Daoy (cell line): ENCODE data around the gene TTL. TPM values are rescaled to one million over a fixed set of nuclear protein-coding genes. Genes with fewer than 3 reads are reported as not detected.
"Not testable (repeated sequence)": the region's sequence is repeated elsewhere in the genome, so short reads cannot be mapped to it uniquely, and the experiment has no call there.

Experiments
- DNase-seq: peaks from one replicate; pipeline ENCODE4 v3.0.0-alpha.2; 2015; ENCODE audit warnings: low read depth
- total RNA-seq: library from RNA; depleted of rRNA; stranded (reverse); fragments of >200 nt; shearing (Covaris generic); gene quantifications from 2 replicates; pipeline ENCODE4 v1.2.3, GENCODE V29; 2014

TTL gene
- total RNA-seq, 1 experiment from 2014 or later: 34.2 TPM

GRCh38 chr2:112474844-112475486 is 7.0 kb upstream of the TTL start:
- peak; percentile 24 for DNase-seq

DNA sequence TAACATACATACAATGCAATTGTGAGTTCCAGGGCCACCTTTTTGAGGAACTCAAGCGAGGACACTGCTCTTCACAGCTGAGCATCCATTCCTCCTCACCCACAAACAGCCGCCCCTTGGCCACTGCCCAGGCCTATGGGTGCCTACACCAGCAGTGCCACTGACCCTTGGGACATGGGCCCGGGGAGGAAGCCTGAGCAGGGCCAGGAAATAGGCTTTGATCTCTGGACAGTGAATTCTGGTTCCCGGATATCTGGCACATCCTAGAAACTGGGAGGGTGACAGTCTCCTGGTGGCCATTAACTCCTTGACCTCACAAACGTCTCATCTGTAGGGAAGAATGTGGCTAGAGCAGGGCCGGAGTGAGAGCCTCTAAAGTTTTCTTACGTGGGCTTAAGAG is 5.5 kb upstream of the TTL start:
- no peak for DNase-seq

DNA sequence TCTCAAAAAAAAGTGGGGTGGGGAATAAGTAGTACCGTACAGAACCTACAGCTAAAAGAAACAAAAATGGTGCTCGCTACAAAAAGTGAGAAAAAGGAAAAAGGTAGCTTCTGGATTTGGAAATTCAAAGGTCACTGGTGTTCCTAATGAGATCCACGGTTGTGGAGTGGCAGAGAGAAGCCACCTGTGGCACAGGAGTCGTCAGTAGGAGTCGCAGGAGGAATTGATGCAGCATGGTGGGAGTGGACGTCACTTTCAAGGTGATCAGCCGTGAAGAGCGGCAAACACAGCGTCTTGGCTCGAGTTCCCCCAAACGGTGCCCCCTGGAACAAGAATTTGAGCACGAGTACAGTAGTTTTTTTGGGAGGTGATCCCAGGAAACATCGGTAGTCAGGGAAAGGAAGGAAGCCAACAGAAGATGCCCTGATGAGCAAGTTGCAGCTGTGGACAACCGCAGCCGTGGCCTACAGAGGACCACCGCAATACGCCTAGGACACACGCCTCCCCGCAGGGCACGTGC is 1.4 kb upstream of the TTL start:
- no peak for DNase-seq

DNA sequence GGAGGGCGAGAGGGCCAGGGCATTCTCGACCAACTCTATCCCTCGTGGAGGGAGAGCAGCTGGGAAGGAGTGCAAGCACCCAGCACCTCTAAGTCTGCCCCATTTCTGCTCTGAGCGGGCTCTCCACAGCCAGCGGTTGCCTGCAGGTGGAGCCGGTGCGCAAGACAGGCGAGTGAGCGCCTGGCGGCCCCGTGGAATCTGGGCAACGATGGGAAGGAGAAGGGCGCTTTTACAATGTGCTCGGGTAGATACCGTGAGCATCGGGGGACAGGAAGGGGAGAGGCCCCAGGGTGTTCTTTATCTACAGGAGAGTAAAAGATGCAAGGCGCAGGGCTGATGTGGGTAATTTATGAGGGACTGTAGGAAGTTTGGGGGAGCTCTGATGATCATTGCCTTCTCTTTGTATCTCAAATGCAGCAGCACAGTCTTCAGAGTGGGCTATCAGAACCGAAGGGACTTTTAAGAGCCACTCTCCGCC is 867 bp upstream of the TTL start:
- DNase-seq: peak; percentile 87

DNA sequence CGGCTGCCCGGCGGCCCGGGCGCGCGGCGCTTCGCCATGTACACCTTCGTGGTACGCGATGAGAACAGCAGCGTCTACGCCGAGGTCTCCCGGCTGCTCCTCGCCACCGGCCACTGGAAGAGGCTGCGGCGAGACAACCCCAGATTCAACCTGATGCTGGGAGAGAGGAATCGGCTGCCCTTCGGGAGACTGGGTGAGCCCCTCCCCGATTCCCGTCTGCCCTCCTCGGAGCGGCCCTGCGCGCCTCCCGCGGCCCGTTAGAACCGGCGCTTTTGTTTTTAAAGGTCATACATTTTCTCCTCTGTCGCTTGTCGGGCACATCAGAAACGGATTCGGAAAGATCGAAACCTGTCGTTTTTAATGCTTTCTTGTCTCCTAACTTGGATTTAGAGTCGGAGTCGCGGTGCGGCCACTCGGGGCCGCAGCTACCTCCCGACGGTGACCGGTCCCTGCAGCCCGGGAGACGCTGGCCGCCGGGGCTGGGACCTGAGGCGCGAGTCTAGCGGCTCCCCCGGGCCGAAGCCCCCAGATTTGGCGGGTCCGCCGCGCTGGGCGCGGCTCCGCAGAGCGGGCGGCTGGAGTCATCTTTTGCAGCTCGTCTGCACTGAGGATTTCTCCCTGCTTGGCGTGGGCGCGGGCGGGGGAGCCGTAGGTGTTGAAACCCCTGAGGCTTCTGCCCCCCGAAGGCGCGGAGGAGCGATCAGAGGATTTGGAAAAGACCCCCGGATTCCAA is 519 bp downstream of the TTL start:
- DNase-seq: peak; percentile 50

DNA sequence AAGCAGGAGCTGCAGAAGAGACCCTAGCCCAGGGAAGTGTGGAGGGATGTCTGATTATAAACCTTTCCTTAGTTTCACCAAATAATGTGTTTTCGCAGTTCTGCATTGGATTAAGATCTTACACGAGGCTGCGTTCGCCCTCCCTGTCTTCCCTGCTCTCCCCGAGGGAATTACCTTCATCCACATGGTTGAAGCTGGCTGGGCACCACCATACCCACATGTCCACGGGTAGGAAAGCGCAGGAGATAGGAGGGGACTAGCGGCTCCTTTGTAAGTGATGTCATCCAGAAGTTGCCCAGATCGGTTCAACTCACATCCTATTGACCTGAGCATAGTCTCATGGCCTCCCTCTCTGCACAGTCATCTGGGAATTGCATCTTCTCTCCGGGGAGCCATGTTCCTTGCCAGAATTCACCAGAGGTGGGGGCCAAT is 1.1 kb downstream of the TTL start:
- peak; percentile 76 for DNase-seq

GRCh38 chr2:112483831-112484230 is 1.9 kb downstream of the TTL start:
- DNase-seq: no peak

GRCh38 chr2:112485849-112486248 is 3.9 kb downstream of the TTL start:
- no peak for DNase-seq

DNA sequence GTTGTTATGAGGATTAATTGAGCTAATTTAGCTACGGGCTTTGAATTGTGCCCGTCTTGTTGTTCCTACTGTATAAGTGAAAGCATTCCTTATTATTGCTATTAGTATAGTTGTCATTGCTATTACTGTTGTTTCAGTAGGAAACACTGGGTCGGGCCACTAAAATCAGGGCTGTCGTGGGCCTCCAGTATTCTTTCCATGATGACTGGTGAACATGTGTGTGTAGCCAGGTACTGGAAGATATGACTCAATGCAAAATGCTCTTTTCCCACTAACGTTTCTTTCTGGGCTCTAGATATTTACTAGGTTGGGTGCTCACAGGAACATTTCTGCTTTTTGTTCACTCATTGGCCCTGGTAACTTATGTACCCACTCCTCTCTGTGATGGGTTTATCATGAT is 4.9 kb downstream of the TTL start:
- no peak for DNase-seq

DNA sequence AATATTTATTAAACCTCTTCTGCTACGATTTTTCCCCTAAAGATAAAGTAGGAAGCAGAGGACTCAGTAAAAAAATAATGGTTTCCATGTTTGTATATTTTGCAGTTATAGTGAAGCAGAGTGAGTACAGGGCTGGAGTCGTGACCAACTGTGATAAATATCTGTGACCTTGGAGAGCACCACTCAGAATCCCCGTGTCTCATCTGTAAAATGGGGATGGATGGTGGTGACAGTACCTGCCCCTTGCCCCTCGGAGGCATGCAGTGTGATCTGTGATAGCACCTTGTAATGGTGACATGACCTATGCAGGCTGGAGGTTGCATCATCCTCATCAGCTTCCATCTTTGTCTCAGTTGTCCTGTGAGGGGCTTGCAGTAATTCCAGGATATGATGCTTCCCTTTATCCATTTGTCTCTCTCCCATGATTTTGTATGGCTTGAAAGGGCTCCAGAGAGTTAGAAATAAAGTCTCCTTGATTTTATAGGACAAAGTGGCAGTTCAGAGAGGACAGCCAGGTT is 5.5 kb downstream of the TTL start:
- no peak for DNase-seq

DNA sequence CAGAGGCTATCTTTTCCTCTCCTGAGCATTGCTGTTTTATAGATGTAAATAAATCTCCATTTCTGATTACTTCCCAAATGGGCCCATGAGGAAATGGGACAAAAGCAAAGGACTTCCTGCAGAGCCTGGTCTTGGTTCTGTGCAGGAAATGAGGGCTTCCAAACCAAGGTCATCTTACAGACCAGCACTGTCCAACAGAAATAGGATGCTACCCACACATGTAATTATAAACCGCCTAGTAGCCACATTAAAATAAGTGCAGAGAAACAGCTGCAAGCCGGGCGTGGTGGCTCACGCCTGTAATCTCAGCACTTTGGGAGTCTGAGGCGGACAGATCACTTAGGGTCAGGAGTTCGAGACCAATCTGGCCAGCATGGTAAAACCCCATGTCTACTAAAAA is 6.2 kb downstream of the TTL start:
- no peak for DNase-seq

DNA sequence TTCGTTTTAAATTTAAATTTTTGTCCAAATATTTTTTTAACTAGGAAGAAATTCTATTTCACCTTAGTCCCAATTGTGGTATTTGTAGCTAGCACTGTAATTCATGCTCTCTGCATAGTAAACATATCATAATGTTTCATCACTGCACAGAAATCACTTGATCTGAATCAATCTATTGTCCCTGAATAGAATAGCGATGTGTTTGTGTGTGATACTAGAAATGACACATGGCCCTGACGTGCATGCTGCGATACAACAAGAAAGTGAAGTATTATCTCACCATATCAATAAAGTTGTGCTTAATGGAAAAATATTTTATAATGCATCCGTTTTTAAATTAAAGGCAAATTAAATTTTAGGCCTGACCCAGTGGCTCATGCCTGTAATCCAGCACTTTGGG is 10.0 kb downstream of the TTL start:
- no peak for DNase-seq

- no peak for DNase-seq
These were observed 11.1 kb downstream of the TTL start for GRCh38 chr2:112493048-112493447.

DNA sequence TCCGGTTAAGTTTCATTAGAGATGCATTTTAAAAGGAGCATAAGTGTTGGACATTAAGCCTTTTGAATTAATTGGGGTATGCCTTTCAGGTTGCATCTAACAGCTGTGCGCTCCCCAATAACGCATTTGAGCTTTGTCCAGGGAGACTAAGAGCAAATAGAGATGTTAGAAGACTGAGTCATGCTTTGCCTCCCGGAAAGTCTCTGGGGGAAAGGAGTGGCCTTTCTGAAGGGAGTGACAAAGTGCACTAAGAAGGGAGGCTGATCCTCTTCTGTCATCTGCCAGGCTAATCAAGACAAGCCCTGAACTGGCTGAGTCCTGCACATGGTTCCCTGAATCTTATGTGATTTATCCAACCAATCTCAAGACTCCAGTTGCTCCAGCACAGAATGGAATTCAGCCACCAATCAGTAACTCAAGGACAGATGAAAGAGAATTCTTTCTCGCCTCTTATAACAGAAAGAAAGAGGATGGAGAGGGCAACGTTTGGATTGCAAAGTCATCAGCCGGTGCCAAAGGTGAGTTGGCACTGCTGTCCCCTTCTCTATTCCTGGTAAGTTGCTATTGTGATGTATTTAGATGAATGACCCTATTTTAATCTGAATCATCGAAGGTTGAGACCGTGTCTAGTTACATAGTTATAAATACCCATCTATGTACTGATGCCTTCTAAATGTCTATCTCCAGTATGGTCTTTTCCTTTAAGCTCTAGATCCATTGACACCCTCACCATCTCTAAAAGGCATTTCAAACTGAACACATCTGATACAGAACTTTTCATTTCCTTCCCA is 12.1 kb downstream of the TTL start:
- peak; percentile 66 for DNase-seq

GRCh38 chr2:112494828-112495227 is 12.9 kb downstream of the TTL start:
- no peak for DNase-seq

DNA sequence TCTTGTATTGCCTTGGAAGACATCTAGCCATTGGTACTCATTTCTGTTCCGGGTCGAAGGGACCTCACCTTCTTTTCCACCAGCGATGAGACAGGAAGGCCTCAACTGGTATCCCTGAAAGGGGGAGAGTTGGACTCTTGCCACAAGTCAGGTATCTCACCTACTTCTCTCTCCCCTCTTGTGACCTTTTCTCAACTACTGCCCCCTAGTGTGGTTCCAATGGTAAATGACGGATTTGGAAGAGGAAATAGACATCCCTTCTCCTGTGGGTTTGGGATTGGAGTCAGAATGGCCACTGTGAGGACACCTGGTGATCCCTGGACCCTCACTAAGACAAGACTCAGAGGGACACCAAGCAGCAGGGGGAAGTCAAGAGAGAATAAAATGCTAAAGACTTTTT is 13.9 kb downstream of the TTL start:
- DNase-seq: not testable (repeated sequence)

- not testable (repeated sequence) for DNase-seq
These were observed 19.0 kb downstream of the TTL start for GRCh38 chr2:112500850-112501484.

DNA sequence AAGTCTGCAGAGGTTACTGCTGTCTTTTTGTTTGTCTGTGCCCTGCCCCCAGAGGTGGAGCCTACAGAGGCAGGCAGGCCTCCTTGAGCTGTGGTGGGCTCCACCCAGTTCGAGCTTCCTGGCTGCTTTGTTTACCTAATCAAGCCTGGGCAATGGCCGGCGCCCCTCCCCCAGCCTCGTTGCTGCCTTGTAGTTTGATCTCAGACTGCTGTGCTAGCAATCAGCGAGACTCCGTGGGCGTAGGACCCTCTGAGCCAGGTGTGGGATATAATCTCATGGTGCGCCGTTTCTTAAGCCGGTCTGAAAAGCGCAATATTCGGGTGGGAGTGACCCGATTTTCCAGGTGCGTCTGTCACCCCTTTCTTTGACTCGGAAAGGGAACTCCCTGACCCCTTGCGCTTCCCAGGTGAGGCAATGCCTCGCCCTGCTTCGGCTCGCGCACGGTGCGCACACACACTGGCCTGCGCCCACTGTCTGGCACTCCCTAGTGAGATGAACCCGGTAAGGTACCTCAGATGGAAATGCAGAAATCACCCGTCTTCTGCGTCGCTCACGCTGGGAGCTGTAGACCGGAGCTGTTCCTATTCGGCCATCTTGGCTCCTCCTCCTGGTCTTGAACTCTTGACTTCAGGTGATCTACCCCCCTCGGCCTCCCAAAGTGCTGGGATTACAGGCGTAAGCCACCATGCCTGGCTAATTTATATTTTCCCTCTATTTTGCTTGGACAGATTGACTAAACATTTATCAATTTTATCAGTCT is 27.5 kb downstream of the TTL start:
- DNase-seq: not testable (repeated sequence)

GRCh38 chr2:112516801-112517200 is 34.8 kb downstream of the TTL start:
- DNase-seq: no peak

GRCh38 chr2:112518807-112519206 is 36.9 kb downstream of the TTL start:
- no peak for DNase-seq

GRCh38 chr2:112519506-112519905 is 37.5 kb downstream of the TTL start:
- no peak for DNase-seq
